HG02798 (cell line): ENCODE measurements around the gene SLC22A23.

Experiments used
- ATAC-seq: cut with Tn5 transposase; IDR thresholded peaks from one replicate; pipeline ENCODE4 v1.9.1; 2021; ENCODE audit warnings: mild to moderate bottlenecking; ENCODE audit not compliant: unreplicated experiment, poor library complexity

Gene SLC22A23

GRCh38 chr6:3280866-3281465 lies 175.9 kb downstream of the SLC22A23 start:
- ATAC-seq, result no peak

- ATAC-seq, result no peak
These were observed 176.8 kb downstream of the SLC22A23 start for GRCh38 chr6:3280091-3280490.

- ATAC-seq, result no peak
These were observed 178.2 kb downstream of the SLC22A23 start for GRCh38 chr6:3278691-3279090.

GRCh38 chr6:3277851-3278416 lies 178.9 kb downstream of the SLC22A23 start:
- no peak for ATAC-seq

- no peak for ATAC-seq
These were observed 179.6 kb downstream of the SLC22A23 start for GRCh38 chr6:3277251-3277650.

GRCh38 chr6:3276174-3277167 lies 180.4 kb downstream of the SLC22A23 start:
- ATAC-seq, result no peak

GRCh38 chr6:3273707-3274521 lies 182.9 kb downstream of the SLC22A23 start:
- no peak for ATAC-seq

GRCh38 chr6:3272911-3273547 lies 183.8 kb downstream of the SLC22A23 start:
- no peak for ATAC-seq

- no peak for ATAC-seq
These were observed 185.1 kb downstream of the SLC22A23 start for GRCh38 chr6:3271756-3272155.

- ATAC-seq, result no peak
These were observed 186.6 kb downstream of the SLC22A23 start for GRCh38 chr6:3270258-3270657.

GRCh38 chr6:3269281-3269975 lies 187.4 kb downstream of the SLC22A23 start:
- ATAC-seq, result no peak

- ATAC-seq, result no peak
These were observed 188.2 kb downstream of the SLC22A23 start for GRCh38 chr6:3268680-3269079.

- no peak for ATAC-seq
These were observed 189.7 kb downstream of the SLC22A23 start for GRCh38 chr6:3267162-3267561.

- ATAC-seq, result no peak
These were observed 190.7 kb downstream of the SLC22A23 start for GRCh38 chr6:3266170-3266569.

GRCh38 chr6:3265671-3266070 lies 191.2 kb downstream of the SLC22A23 start:
- no peak for ATAC-seq

GRCh38 chr6:3264356-3264755 lies 192.5 kb downstream of the SLC22A23 start:
- ATAC-seq, result no peak

GRCh38 chr6:3263096-3263495 lies 193.8 kb downstream of the SLC22A23 start:
- ATAC-seq, result no peak

GRCh38 chr6:3261921-3262320 lies 194.9 kb downstream of the SLC22A23 start:
- no peak for ATAC-seq

- no peak for ATAC-seq
These were observed 195.4 kb downstream of the SLC22A23 start for GRCh38 chr6:3261518-3261820.
